GM19239 (cell line): ENCODE measurements around the gene CCDC69.

Experiments
- DNase-seq: peaks from one replicate; pipeline ENCODE4 v3.0.0; 2011; ENCODE audit warnings: low spot score; ENCODE audit not compliant: insufficient read length
- FAIRE-seq: peaks from 2 replicates; lab custom pipeline; 2011; peaks lifted over from hg19 to GRCh38; lab: Jason Lieb, UNC

CCDC69 gene

DNA sequence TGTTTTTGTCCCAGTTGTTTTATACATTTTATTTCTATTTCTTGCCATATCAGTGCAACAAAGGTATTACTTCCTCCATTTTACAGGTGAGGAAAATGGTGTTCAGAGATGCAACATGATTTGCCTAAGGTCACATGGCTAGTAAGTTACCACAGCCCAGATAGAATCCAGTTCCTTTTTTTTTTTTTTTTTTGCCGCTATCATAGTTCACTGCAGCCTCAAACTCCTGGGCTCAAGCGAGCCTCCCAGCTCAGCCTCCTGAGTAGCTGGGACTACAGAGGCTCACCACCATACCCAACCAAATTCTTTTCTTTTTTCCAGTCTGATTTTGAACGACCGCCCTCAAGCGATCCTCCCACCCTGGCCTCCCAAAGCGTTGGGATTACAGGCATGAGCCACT lies 480 bp upstream of the CCDC69 start:
- DNase-seq (no peak), FAIRE-seq (peak; percentile 47)

DNA sequence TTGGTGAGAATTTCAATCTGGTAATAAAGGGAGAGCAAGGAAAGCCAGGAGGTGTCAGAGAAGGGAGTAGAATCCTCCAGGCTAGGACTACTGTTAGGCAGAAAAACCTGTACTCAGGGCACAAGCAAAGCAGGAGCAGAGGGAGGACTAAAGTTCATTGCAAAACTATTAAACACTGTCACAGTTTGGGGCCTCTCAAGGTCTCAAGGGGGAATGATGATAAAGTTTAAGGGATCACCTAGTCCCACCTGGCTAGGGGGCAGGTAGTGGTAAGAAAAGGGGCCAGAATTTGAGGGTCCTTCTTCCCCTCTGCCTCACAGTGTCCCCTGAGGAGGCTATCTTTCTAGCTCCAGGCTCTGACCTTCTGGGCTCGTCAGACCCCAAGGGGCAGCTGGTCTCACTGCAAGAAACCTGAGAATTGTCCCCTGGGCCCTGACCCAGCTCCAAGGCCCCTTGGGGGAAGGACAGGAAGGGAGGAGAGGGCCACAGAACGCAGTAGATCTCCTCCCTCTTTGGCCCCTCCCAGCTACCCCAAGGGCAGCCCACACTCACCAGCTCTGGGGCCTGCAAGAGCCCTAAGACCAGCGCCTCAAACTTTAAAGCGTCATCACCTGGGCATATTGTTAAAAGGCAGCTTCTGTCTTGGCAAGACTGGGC lies 974 bp downstream of the CCDC69 start:
- DNase-seq (peak; percentile 34), FAIRE-seq (peak; percentile 89)

GRCh38 chr5:151222054-151222789 lies 1.7 kb downstream of the CCDC69 start:
- no peak for FAIRE-seq
- no peak for DNase-seq

GRCh38 chr5:151221574-151221973 lies 2.3 kb downstream of the CCDC69 start:
- DNase-seq = no peak
- FAIRE-seq = peak; percentile 42

DNA sequence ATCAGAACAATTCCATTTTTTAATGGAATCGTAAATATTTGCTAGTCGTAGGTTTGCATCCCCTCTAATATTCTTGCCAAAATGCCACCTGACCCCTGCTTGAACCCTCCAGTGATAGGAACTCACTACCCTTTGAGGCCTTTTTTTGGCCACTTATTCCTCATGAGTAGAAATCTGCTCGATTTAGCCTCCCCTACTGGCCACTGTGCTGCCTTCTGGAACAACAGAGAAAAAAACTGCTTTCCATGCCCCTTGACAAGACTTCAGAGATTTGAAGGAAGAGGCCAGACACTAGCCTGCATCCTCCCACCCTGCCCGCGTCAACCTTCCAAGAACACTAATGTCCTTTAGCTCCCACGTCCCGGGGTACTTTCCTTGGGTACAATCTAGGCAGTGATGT lies 4.1 kb downstream of the CCDC69 start:
- peak; percentile 14 for FAIRE-seq
- no peak for DNase-seq

- no peak for DNase-seq
- no peak for FAIRE-seq
These were observed 4.8 kb downstream of the CCDC69 start for GRCh38 chr5:151219138-151219537.

DNA sequence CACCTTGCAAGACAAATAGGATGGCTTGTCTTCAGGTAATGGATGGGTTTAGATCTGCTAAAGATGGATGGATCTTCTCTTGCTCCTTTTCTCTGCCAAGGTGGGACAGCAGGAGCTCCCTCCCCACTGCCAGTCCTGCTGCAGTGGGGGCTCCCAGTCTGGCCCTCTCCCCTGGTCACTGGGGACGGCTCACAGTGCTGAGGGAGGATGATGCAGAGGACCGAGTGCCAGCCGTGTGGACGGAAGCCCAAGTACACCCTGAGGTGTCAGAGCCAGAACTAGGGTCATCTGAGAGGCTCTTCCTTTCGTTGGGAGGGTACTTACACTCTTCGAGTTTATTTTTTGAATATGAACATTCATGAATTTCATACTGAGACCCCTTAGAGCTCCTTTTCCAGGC lies 5.7 kb downstream of the CCDC69 start:
- no peak for DNase-seq
- no peak for FAIRE-seq

- FAIRE-seq (peak; percentile 37), DNase-seq (no peak)
These were observed 7.1 kb downstream of the CCDC69 start for GRCh38 chr5:151216781-151217180.

GRCh38 chr5:151215546-151215880 lies 8.4 kb downstream of the CCDC69 start:
- no peak for FAIRE-seq

GRCh38 chr5:151214614-151215545 lies 9.0 kb downstream of the CCDC69 start:
- FAIRE-seq (peak; percentile 78), DNase-seq (peak; percentile 58)

More at GRCh38 chr5:151215546-151215880, 8.4 kb downstream of the CCDC69 start:
- no peak for DNase-seq

DNA sequence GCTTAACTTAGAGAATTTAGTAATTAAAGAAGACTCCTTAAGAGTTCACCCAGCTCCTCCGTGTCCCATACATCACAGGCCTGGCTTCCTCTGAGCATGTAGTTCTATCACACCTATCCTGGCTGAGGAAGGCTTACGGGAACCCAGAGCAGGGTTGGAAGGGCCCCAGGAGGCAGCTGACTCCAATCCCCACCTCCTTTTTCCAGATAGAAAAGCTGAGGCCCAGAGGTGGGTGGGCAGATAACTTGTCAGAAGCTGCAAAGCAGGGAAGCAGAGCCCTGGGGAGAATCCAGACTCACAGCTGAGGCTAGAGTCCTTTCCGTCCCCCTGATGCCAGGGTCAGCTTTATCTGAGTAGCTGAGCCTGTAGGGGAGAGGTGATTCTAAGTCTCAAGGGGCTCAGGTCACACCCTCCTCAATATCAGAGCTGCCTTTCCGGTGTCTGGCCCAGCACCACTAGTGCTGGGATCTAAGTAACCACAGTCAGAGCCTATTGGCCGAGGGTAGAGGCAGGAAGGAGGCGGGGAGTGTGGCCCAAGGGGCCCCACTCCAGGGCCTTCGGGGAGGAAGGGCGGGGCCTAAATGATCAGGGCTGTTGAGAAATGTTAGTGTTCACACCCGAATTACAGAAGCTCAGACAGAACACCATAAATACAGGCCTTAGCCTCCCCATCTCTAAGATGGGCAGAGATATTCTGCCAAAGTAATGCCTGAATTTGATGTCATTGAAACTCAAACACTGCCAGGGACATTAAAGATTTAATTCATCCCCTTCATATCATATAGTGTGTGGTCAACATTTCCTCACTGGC lies 9.9 kb downstream of the CCDC69 start:
- DNase-seq (peak; percentile 62), FAIRE-seq (peak; percentile 100)

- DNase-seq = no peak
- FAIRE-seq = peak; percentile 85
These were observed 11.5 kb downstream of the CCDC69 start for GRCh38 chr5:151212406-151212798.

DNA sequence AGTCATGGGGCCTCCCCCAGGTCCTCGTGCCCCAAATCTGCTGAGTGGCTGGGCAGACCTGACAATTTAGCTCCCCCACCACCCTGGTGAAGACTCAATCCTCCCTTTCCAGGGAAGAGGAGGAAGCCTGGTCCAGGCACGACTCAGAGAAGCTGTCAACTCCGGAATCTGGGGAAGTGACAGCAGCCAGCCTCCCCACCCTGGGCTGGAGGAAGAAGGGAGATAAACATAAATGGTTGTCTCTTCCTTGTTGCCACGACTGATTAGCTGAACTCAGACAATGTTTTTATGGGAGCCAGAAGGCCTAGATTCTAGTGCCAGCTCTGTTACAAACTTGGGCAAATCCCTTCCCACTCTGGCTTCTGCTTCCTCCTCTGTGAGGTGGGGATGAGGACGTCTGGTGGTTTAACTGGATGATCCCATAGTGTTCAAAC lies 15.4 kb downstream of the CCDC69 start:
- DNase-seq = no peak
- FAIRE-seq = peak; percentile 14

GRCh38 chr5:151205411-151205810 lies 18.5 kb downstream of the CCDC69 start:
- no peak for FAIRE-seq
- no peak for DNase-seq

DNA sequence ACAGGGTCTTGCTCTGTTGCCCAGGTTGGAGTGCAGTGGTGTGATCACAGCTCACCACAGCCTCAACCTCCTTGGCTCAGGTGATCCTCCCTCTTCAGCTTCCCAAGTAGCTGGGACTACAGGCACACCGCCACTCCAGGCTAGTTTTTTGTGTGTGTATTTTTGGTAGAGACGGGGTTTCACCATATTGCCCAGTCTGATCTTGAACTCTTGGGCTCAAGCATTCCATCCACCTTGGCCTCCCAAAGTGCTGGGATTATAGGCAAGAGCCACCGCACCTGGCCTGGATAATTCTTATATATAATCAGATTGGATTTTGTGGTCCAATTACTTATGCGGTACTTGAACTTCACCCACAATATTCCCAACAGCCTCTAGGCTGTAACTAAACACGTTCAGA lies 19.8 kb downstream of the CCDC69 start:
- DNase-seq = no peak
- no peak for FAIRE-seq

DNA sequence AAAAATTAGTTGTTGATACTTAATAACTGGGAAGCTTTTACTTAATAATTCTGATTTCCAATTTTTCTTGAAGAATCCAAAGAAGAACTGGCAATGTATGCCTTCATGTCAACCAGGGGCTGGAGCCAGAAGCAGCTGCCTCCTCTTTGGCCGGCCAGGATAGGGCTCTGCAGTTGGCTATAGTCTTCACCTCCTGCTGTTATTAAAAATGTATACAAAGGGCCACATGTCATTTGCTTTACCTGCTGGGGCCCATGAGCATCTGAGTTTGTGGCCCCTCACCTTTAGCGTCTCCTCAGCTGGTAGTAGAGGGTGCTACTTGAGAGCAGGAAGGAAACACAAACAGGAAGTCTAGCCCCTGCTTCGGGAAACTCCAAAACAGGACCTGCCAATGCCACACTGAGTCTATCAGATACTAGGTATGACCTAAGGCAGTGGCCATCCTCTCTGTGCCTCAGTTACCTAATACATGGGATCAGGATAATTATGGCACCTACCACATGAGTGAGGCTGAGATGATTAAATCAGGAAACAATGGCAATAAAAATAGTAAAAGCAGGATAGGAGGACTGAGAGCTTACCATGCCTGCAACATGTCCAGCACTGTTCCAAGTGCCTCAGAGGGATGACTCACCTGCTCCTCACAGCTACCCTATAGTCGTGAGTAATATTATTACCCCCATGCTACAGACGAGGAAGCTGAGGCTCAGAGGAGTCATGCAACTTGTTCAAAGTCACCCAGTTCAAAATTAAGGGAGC lies 21.3 kb downstream of the CCDC69 start:
- FAIRE-seq (no peak), DNase-seq (no peak)

GRCh38 chr5:151200913-151201595 lies 22.8 kb downstream of the CCDC69 start:
- FAIRE-seq (no peak), DNase-seq (no peak)

DNA sequence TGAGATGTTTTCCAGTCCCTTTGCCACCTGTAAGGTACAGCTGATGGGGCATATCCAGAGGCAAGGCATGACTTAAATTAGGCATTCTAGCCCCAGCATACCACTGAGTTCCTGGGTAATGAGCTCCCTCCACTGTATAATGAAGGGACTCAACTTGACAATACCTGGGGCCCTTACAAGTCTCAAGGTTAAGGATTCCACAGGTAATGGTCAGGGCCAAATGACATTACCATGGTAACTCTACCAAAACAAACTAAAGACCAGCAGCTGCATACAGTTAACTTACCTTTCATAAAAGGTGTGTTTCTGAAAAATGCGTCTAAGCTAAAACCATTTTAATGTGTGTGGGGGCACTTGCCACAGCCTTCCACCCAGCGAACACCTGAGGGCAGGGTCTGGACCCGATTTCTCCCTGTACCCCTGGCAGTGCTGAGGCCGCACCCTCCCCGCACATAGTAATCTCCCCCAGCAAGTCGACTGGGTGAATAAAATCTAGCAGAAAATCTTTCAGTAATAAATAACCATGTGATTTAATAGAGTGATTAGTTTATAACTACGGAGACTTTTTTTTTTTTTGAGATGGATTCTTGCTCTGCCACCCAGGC lies 24.2 kb downstream of the CCDC69 start:
- no peak for FAIRE-seq
- no peak for DNase-seq
